ENCODE results near the gene KIAA1217.

The KIAA1217 gene

DNA sequence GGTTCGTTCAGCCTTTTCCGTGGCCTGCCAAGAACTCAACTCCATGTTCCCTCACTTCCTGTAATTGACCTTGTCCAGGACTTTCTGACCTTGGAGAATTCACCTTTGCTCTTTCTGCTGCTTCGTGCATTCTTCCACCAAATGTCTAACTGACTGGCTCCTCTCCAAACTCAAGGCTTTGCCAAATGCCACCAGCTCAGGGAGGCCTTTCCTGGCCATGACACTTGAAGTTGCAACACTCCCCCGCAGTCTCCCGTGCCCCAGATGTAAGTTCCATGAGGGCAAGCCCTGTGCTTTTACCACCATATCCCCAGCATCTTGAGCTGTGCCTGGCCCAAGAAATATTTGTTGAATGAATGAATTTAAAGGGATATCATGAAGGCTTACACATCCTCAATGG is 276.4 kb downstream of the KIAA1217 start:
- no peaks in the 10 kb centered on the region for H3K36me3 Mint-ChIP-seq
- no peak overlapping the region for H3K4me3 Mint-ChIP-seq
- DNase-seq (ENCODE audit: low spot score in 2 of 2) (no peak), ATAC-seq (ENCODE audit: low read depth) (no peak)
- H3K27ac Mint-ChIP-seq = no peak overlapping the region
- no peaks in the 10 kb centered on the region for H3K4me1 Mint-ChIP-seq
- H3K27me3 Mint-ChIP-seq = peaks cover 2% of the 10 kb centered on the region
- peaks cover 4% of the 10 kb centered on the region for H3K9me3 Mint-ChIP-seq

DNA sequence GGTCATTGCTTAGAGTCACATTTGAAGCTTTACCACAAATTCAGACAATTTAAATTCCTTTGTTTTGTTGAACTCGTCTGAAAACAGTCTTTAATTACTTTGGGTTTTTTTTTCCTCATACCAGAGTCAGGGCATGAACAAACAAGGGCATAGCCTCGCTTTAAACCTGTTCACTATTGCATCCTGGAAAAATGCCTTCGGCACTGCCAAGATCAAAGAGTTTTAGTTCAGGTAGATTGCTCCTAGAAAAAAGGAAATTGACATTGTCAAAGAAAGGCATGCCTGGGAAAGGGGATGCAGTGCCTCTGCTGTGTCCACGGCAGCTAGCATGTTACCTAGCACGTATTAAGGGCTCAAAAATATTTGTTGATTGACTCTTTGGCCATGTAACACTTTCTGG is 279.7 kb downstream of the KIAA1217 start:
- Mint-ChIP-seq H3K9me3 (peaks cover 2% of the 10 kb centered on the region), H3K4me1 (no peaks in the 10 kb centered on the region), H3K36me3 (no peaks in the 10 kb centered on the region), H3K27ac (no peak overlapping the region), H3K27me3 (peaks cover 2% of the 10 kb centered on the region), H3K4me3 (no peak overlapping the region)
- no peak for DNase-seq (ENCODE audit: low spot score in 2 of 2)
- ATAC-seq (ENCODE audit: low read depth) = no peak

DNA sequence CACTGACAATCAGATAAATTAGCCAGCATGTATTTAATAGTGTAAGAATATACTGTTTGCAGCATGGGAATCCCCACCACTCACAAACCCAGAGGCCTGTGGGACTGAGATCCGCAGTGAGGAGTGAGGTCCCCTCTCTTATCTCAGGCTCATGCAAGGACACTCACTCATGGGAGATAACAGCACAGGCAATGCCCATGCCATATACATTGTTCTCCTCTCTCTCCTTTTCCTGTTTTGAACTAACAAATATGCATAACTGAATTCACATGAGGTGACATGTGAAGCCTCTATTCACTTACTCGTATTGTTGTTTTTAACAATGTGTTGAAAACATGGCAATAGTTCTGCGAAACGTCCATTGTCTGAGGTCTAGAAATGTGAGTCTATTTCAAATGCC is 284.2 kb downstream of the KIAA1217 start:
- Mint-ChIP-seq H3K4me3 (no peak overlapping the region), H3K9me3 (no peaks in the 10 kb centered on the region), H3K4me1 (no peaks in the 10 kb centered on the region), H3K27ac (no peak overlapping the region), H3K27me3 (peaks cover 7% of the 10 kb centered on the region), H3K36me3 (no peaks in the 10 kb centered on the region)
- DNase-seq (ENCODE audit: low spot score in 2 of 2) (no peak), ATAC-seq (ENCODE audit: low read depth) (no peak)

DNA sequence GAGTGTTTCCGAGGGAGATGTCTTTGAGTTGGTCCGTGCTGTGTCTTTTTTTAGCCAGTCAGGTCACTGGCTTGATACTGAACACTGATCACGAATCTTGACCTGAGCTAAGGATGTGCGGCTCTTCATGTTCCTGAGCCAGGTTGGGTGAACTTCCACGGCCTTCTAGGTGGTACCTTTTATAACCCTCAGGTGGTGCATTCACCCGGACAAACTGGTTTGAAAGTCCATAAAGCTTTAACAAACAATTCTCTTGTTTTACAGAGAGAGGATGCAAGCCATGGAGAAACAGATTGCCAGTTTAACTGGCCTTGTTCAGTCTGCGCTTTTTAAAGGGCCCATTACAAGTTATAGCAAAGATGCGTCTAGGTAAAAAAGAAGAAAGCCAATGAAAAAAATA is 285.3 kb downstream of the KIAA1217 start:
- no peak for DNase-seq (ENCODE audit: low spot score in 2 of 2)
- H3K27me3 Mint-ChIP-seq = peaks cover 8% of the 10 kb centered on the region

DNA sequence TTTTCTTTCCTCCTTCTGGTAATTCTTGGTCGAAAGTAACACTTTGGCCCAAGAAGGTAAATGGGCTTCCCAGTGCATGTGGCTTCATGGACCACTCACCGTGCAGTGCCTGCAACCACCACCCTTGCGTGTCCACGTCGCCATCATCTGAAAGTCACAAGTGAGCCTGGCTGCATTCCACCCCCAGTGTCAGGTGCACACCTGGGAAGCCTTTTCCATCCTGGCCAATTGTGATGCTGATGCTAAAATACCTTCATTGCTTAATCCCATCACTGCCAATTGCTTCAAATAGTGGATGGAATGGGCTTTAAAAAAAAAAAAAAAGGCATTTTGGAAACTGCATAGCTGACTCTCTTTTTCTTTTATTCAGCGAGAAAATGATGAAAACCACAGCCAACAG is 285.8 kb downstream of the KIAA1217 start:
- Mint-ChIP-seq H3K9me3 (no peaks in the 10 kb centered on the region), H3K4me3 (no peak overlapping the region), H3K27ac (no peak overlapping the region), H3K36me3 (no peaks in the 10 kb centered on the region), H3K27me3 (peaks cover 8% of the 10 kb centered on the region), H3K4me1 (no peaks in the 10 kb centered on the region)
- ATAC-seq (ENCODE audit: low read depth) (no peak), DNase-seq (ENCODE audit: low spot score in 2 of 2) (no peak)

More for the DNA sequence above, 285.3 kb downstream of the KIAA1217 start:
- Mint-ChIP-seq H3K36me3 (no peaks in the 10 kb centered on the region), H3K4me1 (no peaks in the 10 kb centered on the region), H3K4me3 (no peak overlapping the region), H3K9me3 (no peaks in the 10 kb centered on the region), H3K27ac (no peak overlapping the region)
- ATAC-seq (ENCODE audit: low read depth) = no peak

DNA sequence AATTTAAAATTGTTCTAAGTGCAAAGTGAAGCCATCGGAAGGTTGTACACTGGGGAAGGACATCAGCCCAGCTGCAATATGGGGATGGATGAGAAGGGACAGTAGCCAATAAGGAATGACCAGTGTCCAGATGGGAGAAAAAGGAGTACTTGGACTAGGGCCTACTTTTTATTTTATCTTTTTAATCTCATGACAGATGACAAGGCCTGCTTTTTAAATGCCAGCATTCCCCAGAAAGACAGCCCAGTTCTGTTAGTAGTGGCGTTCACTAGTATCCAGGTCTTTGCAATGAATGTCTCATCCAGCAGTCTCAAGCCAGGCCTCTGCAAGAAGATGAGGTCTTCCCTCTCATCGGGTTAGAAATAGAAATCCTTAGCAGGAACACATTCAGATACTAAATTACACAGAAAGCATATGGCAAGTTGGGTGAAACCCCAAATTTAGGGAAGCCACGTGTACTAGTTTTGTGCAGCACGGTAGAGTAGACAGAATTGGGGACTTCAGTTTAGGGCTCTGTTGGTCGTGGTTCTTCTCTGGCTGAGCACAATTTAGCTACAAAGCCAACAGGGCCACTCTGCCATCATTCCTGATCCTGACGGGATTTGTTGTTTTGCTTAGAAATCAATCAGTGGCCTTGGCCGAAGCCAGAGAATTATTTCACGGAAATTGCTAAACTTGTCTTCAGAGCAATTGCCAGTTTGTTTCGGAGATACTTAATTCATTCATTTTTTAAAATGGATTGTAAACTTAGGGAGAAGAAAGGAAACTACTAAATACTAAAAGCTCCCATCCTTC is 286.9 kb downstream of the KIAA1217 start:
- no peak for ATAC-seq (ENCODE audit: low read depth)
- peaks cover 8% of the 10 kb centered on the region for H3K27me3 Mint-ChIP-seq
- no peak overlapping the region for H3K4me3 Mint-ChIP-seq
- no peak for DNase-seq (ENCODE audit: low spot score in 2 of 2)
- no peaks in the 10 kb centered on the region for H3K36me3 Mint-ChIP-seq
- H3K9me3 Mint-ChIP-seq = no peaks in the 10 kb centered on the region
- H3K4me1 Mint-ChIP-seq = no peaks in the 10 kb centered on the region
- H3K27ac Mint-ChIP-seq = no peak overlapping the region

DNA sequence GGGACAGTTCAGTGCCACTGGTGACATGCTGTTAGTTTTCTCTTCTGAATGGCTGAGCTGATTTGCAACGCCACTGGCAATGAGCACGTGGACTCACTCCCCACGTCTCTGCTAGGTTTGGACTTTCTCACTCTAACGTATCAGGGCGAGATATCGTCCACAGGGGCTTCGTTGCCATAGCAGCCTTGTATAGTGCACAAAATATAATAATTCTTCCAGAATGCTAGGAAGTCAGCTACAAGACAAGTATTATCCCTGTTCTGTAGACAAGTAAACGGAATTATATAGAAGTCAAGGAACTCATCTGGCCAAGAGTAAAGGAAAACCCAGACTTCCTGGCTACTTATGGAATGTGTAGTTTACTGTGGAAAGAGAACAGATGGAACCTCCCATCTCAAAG is 288.0 kb downstream of the KIAA1217 start:
- ATAC-seq (ENCODE audit: low read depth) (no peak), DNase-seq (ENCODE audit: low spot score in 2 of 2) (no peak)
- Mint-ChIP-seq H3K4me3 (no peak overlapping the region), H3K9me3 (no peaks in the 10 kb centered on the region), H3K4me1 (no peaks in the 10 kb centered on the region), H3K27me3 (peaks cover 8% of the 10 kb centered on the region), H3K36me3 (no peaks in the 10 kb centered on the region), H3K27ac (no peak overlapping the region)

DNA sequence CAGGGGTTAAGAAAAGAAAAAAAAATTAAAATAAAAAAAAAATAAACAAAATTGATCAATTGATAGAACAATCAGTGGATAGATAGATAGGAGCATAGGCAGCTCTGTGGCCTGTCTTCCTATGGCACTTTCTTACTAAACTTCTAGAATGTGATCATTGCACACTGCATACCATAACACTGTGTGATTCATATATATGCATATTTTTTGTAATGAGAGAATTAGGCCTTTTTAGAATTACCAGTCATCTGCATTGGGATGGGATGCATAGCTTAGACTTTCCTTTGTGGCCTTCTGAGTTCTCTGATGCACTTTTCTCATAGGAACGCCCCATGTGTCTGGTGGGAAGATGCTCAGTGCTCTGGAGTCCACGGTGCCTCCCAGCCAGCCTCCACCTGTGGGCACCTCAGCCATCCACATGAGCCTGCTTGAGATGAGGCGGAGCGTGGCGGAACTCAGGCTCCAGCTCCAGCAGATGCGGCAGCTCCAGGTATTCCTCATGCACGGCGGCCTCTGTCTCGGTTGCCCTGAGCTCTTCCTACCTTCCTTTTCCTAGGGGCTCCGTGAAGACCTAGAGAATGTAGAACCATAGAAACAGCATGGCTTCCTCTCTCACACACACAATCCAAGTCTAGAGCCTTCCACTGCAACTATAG is 292.2 kb downstream of the KIAA1217 start:
- no peaks in the 10 kb centered on the region for H3K36me3 Mint-ChIP-seq
- H3K4me1 Mint-ChIP-seq = no peaks in the 10 kb centered on the region
- H3K4me3 Mint-ChIP-seq = no peak overlapping the region
- no peak for ATAC-seq (ENCODE audit: low read depth)
- H3K9me3 Mint-ChIP-seq = no peaks in the 10 kb centered on the region
- no peak overlapping the region for H3K27ac Mint-ChIP-seq
- DNase-seq (ENCODE audit: low spot score in 2 of 2) = no peak
- H3K27me3 Mint-ChIP-seq = peaks cover 4% of the 10 kb centered on the region

DNA sequence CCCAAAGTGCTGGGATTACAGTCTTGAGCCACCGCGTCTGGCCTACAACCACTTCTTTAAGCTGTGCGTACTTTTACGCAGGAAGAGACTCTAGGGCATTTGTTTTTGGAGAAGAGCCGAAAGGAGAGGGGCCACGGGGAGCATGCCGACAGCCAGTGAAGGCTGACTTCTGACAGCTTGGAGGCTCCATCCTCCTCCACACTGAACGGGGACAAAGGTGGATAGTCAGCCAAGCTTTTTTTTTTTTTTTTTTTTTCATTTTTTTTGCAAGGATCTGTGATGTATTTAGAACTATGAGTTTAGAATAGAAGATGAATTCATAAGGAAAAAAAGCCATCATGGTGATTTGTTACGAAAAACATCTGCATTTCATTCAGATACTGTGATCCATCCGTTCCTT is 293.1 kb downstream of the KIAA1217 start:
- no peak for ATAC-seq (ENCODE audit: low read depth)
- Mint-ChIP-seq H3K36me3 (no peaks in the 10 kb centered on the region), H3K27ac (no peak overlapping the region), H3K4me1 (no peaks in the 10 kb centered on the region), H3K4me3 (no peak overlapping the region), H3K27me3 (peaks cover 4% of the 10 kb centered on the region), H3K9me3 (peaks cover 3% of the 10 kb centered on the region)
- no peak for DNase-seq (ENCODE audit: low spot score in 2 of 2)

DNA sequence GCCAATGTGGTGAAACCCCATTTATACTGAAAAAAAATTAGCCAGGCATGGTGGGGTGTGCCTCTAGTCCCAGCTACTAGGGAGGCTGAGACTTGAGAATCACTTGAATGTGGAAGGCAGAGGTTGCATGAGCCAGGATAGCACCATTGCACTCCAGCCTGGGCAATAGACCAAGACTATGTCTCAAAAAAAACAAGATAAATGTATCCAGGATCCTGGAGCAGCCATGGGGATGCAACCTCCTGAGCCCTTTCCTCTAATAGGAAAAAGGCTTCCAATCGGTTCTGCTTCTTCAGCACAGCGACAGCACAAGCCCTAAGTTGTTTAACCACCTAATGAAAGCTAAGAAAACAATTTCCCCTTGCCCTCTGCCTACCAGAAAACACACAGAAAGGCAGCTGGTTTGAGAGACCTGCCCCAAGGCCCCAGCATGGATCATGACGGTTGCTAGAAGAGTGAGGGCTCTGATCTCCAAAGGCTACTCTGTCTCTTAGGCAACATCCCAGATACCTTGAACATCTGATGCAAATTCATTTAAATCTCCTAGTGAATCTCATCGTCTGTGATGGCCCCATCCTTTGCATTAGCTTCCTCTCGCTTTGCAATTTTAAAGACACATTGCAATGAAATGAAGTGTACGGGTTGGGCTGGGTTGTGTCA is 294.0 kb downstream of the KIAA1217 start:
- Mint-ChIP-seq H3K4me1 (no peaks in the 10 kb centered on the region), H3K4me3 (no peak overlapping the region), H3K27ac (no peak overlapping the region), H3K27me3 (peaks cover 3% of the 10 kb centered on the region), H3K36me3 (no peaks in the 10 kb centered on the region), H3K9me3 (peaks cover 6% of the 10 kb centered on the region)
- DNase-seq (ENCODE audit: low spot score in 2 of 2) = no peak
- no peak for ATAC-seq (ENCODE audit: low read depth)

DNA sequence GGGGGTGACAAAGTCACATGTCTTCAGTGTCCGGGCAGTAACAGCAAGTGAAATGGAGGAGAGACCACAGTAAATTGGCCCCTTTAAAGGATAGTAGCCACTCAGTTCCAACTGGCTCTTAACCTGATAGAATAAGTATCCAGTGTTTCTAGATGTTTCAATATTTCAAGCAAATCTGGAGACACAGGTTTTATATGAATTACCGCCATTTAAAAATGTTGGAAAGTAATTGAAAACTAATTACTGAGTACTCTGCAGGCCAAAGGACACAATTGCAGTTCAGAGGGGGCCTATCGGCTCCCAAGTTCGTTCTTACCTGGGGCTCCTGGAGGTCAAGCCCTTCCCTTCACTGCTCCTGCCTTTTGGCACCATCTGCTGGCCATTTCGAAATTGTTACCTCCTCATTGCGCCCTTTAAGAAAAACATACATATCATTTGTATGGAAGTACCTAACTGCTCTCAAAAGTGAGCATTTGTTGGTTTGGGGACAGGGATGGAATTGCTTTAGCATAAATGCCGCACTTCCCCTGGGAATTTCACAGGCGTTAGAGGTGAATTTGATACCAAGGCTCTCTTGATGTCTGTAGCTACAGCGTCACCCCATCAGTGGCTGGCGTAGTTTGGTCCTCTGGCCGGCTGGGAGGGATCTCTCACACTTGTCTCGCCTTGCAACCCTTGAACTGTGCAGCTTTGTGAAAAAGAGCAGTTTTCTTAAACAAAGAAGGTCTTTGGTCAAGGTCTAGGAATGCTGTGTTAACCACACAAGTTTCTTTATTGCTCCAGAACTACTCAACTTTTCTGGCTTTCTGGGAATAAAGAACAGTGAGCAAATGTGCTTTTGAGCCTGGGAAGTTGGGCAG is 294.8 kb downstream of the KIAA1217 start:
- H3K27ac Mint-ChIP-seq = no peak overlapping the region
- H3K9me3 Mint-ChIP-seq = peaks cover 6% of the 10 kb centered on the region
- H3K27me3 Mint-ChIP-seq = no peaks in the 10 kb centered on the region
- no peaks in the 10 kb centered on the region for H3K36me3 Mint-ChIP-seq
- DNase-seq (ENCODE audit: low spot score in 2 of 2) (no peak), ATAC-seq (ENCODE audit: low read depth) (no peak)
- no peaks in the 10 kb centered on the region for H3K4me1 Mint-ChIP-seq
- H3K4me3 Mint-ChIP-seq = no peak overlapping the region

DNA sequence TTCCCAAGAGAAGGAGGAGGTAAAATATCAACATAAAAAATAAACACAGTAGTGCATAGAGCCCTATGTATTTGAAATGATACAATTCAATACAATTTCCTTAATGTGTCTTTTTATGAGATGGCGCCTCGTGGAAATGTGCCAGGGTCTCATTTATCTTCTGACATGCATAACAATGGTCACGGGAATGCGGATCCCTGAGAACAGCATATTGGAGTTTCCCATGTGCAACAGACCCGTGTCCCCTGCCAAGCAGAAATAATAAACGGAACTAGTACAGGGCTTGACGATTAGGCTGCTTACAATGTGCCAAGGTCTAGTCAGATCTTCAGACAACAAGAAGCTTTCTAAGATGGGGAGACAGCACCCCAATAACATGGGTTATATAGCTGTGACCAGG is 296.8 kb downstream of the KIAA1217 start:
- no peak overlapping the region for H3K27ac Mint-ChIP-seq
- no peak overlapping the region for H3K4me3 Mint-ChIP-seq
- DNase-seq (ENCODE audit: low spot score in 2 of 2) (no peak), ATAC-seq (ENCODE audit: low read depth) (no peak)
- H3K4me1 Mint-ChIP-seq = no peaks in the 10 kb centered on the region
- H3K9me3 Mint-ChIP-seq = peaks cover 6% of the 10 kb centered on the region
- H3K27me3 Mint-ChIP-seq = peaks cover under 1% of the 10 kb centered on the region
- no peaks in the 10 kb centered on the region for H3K36me3 Mint-ChIP-seq

DNA sequence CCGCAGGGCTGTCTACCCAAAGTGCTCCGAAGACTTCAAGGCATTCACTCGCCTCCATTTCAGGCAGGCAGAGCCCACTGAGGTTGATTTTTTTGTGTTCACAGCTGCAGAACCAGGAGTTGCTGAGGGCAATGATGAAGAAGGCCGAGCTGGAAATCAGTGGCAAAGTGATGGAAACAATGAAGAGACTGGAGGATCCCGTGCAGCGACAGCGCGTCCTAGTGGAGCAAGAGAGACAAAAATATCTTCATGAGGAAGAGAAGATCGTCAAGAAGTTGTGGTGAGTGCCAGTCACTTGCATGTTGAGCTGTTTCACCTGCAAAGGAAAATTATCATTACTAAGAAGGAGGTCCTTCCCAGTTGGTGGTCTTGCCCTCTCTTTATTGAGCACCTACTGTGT is 304.2 kb downstream of the KIAA1217 start:
- no peak for ATAC-seq (ENCODE audit: low read depth)
- DNase-seq (ENCODE audit: low spot score in 2 of 2) = no peak
- H3K27ac Mint-ChIP-seq = no peak overlapping the region
- no peaks in the 10 kb centered on the region for H3K36me3 Mint-ChIP-seq
- peaks cover 1% of the 10 kb centered on the region for H3K27me3 Mint-ChIP-seq
- H3K9me3 Mint-ChIP-seq = no peaks in the 10 kb centered on the region
- H3K4me1 Mint-ChIP-seq = no peaks in the 10 kb centered on the region
- H3K4me3 Mint-ChIP-seq = no peak overlapping the region

DNA sequence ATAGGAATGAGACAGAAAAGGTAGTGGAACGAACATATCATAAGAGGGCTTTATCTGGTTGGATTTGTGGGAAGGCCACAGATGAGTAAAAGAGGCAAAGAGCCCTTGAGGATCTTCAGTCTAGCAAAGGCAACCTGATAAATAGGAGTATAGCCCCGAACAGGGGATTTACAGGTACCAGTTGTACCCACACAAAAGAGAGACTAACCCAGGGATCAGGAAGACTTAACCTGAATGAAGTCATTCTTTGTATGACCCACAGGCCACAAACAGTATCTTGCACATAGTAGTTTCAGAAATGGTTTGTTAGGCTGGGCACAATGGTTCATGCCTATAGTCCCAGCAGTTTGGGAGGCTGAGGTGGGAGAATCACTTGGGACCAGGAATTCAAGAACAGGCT is 306.5 kb downstream of the KIAA1217 start:
- ATAC-seq (ENCODE audit: low read depth) (no peak), DNase-seq (ENCODE audit: low spot score in 2 of 2) (no peak)
- H3K36me3 Mint-ChIP-seq = no peaks in the 10 kb centered on the region
- H3K4me3 Mint-ChIP-seq = no peak overlapping the region
- peaks cover 3% of the 10 kb centered on the region for H3K4me1 Mint-ChIP-seq
- H3K27ac Mint-ChIP-seq = no peak overlapping the region
- H3K27me3 Mint-ChIP-seq = peaks cover 4% of the 10 kb centered on the region
- no peaks in the 10 kb centered on the region for H3K9me3 Mint-ChIP-seq

Measured in memory B cell (primary cell).